ENCODE measurements around the gene MLLT3.

Gene MLLT3

DNA sequence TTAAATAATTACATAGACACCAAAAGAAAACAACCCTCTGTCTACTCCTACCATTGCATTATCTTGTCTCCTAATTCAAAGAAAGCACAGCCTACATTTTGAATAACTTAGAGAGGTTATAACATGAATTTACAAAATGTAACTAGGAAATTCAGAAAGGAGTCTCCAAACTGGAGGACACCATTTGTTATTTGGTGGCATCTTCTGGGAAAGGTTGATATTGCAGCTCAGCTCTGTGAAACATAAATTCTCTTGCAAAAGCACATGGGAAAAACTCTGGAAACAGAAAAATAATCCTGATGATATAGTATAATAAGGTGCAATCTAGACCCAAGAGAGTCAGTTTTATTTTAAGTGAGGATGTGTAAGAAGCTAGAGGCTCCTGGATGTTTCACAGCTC is 215.3 kb downstream of the MLLT3 start:
- DNase-seq: no peak

GRCh38 chr9:20406344-20406743 is 216.0 kb downstream of the MLLT3 start:
- no peak for DNase-seq

- no peak for DNase-seq
Observed at GRCh38 chr9:20405616-20406015, 216.7 kb downstream of the MLLT3 start.

- DNase-seq: no peak
Observed at GRCh38 chr9:20405078-20405477, 217.2 kb downstream of the MLLT3 start.

GRCh38 chr9:20404192-20404813 is 218.0 kb downstream of the MLLT3 start:
- no peak for DNase-seq

- DNase-seq: no peak
Observed at GRCh38 chr9:20403346-20403745, 219.0 kb downstream of the MLLT3 start.

- DNase-seq: no peak
Observed at GRCh38 chr9:20402273-20402875, 219.9 kb downstream of the MLLT3 start.

- DNase-seq: no peak
Observed at GRCh38 chr9:20398536-20399338, 223.6 kb downstream of the MLLT3 start.

DNA sequence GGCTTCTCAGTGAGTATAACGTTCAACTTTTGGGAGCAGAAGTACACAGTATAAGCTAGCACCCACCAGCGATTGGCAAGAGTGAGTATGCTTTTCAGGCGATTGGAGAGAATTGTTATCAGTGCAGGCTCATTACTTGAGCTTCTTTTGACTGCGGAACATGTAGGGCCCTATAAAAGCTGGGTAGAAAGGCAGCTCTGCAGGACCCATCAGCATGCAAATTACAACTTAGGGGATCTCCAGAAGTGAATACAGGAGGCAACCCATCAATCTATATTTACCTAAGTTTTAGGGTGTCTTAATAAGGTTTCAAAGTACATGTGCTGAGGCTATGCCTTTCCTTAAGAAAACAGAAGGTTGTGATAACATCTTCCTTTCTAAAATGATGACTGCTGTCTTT is 225.0 kb downstream of the MLLT3 start:
- no peak for DNase-seq

GRCh38 chr9:20396509-20396908 is 225.8 kb downstream of the MLLT3 start:
- no peak for DNase-seq

DNA sequence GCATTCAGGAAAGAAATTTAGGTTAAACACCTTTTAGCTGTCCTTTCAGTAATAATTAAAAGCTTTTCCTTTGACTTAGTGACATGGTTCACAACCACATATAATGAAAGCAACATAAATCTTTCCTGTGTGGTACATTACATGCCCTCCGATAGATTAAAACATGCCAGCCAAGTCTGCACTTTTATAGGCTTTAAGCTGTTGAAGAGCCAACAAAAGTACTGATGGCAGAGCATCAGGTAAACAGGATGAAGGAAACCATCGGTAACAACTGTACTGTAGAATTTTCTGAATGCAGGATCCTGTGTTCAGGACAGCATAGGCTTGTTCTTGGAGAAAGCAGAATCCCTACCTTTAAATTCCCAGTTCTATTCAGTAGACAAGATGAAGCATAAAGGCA is 226.6 kb downstream of the MLLT3 start:
- DNase-seq: no peak

GRCh38 chr9:20394969-20395368 is 227.3 kb downstream of the MLLT3 start:
- no peak for DNase-seq

GRCh38 chr9:20391208-20391607 is 231.1 kb downstream of the MLLT3 start:
- DNase-seq: no peak

- DNase-seq: no peak
Observed at GRCh38 chr9:20390400-20390799, 231.9 kb downstream of the MLLT3 start.

GRCh38 chr9:20387062-20387461 is 235.2 kb downstream of the MLLT3 start:
- DNase-seq: no peak

- no peak for DNase-seq
Observed at GRCh38 chr9:20384642-20385041, 237.7 kb downstream of the MLLT3 start.

GRCh38 chr9:20382460-20383071 is 239.7 kb downstream of the MLLT3 start:
- no peak for DNase-seq

DNA sequence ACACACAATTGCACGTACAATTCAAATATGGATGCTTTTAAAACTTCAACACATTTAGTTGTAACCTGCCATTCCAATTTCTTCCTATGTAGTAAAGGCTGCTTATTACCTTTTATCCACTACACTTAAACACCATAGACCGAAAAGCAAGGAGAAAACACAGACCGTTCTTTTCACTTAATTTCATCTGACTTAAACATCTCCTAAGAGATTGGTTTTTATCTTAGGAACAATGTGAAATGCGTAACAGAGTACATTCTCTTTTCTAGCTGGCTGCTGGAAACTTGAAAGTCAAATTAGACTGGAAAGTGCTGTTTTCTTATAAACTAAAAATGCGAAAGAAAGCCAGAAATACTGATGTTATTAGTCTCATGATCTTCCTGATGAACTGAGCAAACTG is 241.8 kb downstream of the MLLT3 start:
- DNase-seq: no peak

- DNase-seq: no peak
Observed at GRCh38 chr9:20379804-20380225, 242.5 kb downstream of the MLLT3 start.

GRCh38 chr9:20378851-20379250 is 243.4 kb downstream of the MLLT3 start:
- no peak for DNase-seq

DNA sequence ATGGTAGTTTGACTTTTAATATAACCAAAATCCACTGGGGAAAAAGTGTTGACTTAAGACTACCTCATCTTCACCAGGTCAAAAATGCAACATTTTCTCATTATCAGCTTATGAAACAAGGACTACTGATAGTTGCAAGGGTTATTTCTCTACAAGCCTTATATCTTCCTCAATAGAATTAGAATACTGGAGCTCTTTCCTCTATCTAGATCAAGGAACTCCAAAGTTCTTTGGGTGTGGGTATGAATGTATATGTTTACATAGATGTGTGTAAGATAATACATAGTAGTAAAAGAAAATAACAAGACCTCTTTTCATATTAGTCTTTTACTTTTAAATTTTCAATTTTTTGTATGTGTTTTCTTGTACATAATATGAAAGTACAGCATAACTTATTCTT is 244.5 kb downstream of the MLLT3 start:
- DNase-seq: no peak

GRCh38 chr9:20376731-20377375 is 245.4 kb downstream of the MLLT3 start:
- DNase-seq: no peak

- DNase-seq: no peak
Observed at GRCh38 chr9:20376042-20376441, 246.3 kb downstream of the MLLT3 start.

Measured in activated naive CD4-positive, alpha-beta T cell treated with Interleukin-2 at 50 U/mL for 16 hours (primary cell).